Activated naive CD4-positive, alpha-beta T cell treated with anti-CD3 and anti-CD28 coated beads, Interleukin-2, amount 50 U/mL, for 24 hours (primary cell): Measurements from ENCODE around the gene PANX2.

Source experiments
- H3K27ac Mint-ChIP-seq: one replicate; pipeline ENCODE4 v1.8.0; 2021; ENCODE audit warnings: mild to moderate bottlenecking, mixed read lengths
- H3K27me3 Mint-ChIP-seq: one replicate; pipeline ENCODE4 v1.8.0; 2021; ENCODE audit warnings: mixed read lengths
- H3K36me3 Mint-ChIP-seq: one replicate; pipeline ENCODE4 v1.8.0; 2021; ENCODE audit warnings: mixed read lengths
- H3K4me1 Mint-ChIP-seq: one replicate; pipeline ENCODE4 v1.8.0; 2021; ENCODE audit warnings: mixed read lengths
- H3K4me3 Mint-ChIP-seq: one replicate; pipeline ENCODE4 v1.8.0; 2021; ENCODE audit warnings: mild to moderate bottlenecking, mixed read lengths
- H3K9me3 Mint-ChIP-seq: one replicate; pipeline ENCODE4 v1.8.0; 2021; ENCODE audit warnings: mixed read lengths

Gene PANX2

GRCh38 chr22:50218996-50219727 is 48.6 kb downstream of the PANX2 start:
- Mint-ChIP-seq H3K4me3 (no peak overlapping the region), H3K4me1 (peaks cover 5% of the 10 kb centered on the region), H3K36me3 (peaks cover 4% of the 10 kb centered on the region), H3K9me3 (no peaks in the 10 kb centered on the region), H3K27ac (no peak overlapping the region), H3K27me3 (no peaks in the 10 kb centered on the region)

- Mint-ChIP-seq H3K4me1 (peaks cover under 1% of the 10 kb centered on the region), H3K4me3 (no peak overlapping the region), H3K27ac (no peak overlapping the region), H3K36me3 (peaks cover 5% of the 10 kb centered on the region), H3K9me3 (no peaks in the 10 kb centered on the region), H3K27me3 (no peaks in the 10 kb centered on the region)
Measured at GRCh38 chr22:50219800-50220602, 49.5 kb downstream of the PANX2 start.

GRCh38 chr22:50220603-50221409 is 50.3 kb downstream of the PANX2 start:
- H3K36me3 Mint-ChIP-seq = peaks cover 5% of the 10 kb centered on the region
- no peak overlapping the region for H3K4me3 Mint-ChIP-seq
- no peaks in the 10 kb centered on the region for H3K9me3 Mint-ChIP-seq
- H3K27ac Mint-ChIP-seq = no peak overlapping the region
- no peaks in the 10 kb centered on the region for H3K27me3 Mint-ChIP-seq
- H3K4me1 Mint-ChIP-seq = no peaks in the 10 kb centered on the region

GRCh38 chr22:50221410-50222300 is 51.1 kb downstream of the PANX2 start:
- H3K36me3 Mint-ChIP-seq = peaks cover 5% of the 10 kb centered on the region
- no peaks in the 10 kb centered on the region for H3K9me3 Mint-ChIP-seq
- H3K4me3 Mint-ChIP-seq = no peak overlapping the region
- H3K27me3 Mint-ChIP-seq = no peaks in the 10 kb centered on the region
- no peak overlapping the region for H3K27ac Mint-ChIP-seq
- H3K4me1 Mint-ChIP-seq = no peaks in the 10 kb centered on the region

GRCh38 chr22:50222508-50222907 is 52.0 kb downstream of the PANX2 start:
- H3K4me3 Mint-ChIP-seq = no peak overlapping the region
- no peaks in the 10 kb centered on the region for H3K27me3 Mint-ChIP-seq
- no peak overlapping the region for H3K27ac Mint-ChIP-seq
- H3K9me3 Mint-ChIP-seq = no peaks in the 10 kb centered on the region
- peaks cover 5% of the 10 kb centered on the region for H3K36me3 Mint-ChIP-seq
- no peaks in the 10 kb centered on the region for H3K4me1 Mint-ChIP-seq

GRCh38 chr22:50224071-50224470 is 53.5 kb downstream of the PANX2 start:
- peak overlapping the region; percentile 30 for H3K27ac Mint-ChIP-seq
- no peaks in the 10 kb centered on the region for H3K27me3 Mint-ChIP-seq
- H3K4me1 Mint-ChIP-seq = no peaks in the 10 kb centered on the region
- no peak overlapping the region for H3K4me3 Mint-ChIP-seq
- no peaks in the 10 kb centered on the region for H3K9me3 Mint-ChIP-seq
- peaks cover 5% of the 10 kb centered on the region for H3K36me3 Mint-ChIP-seq

- Mint-ChIP-seq H3K4me1 (no peaks in the 10 kb centered on the region), H3K4me3 (no peak overlapping the region), H3K9me3 (no peaks in the 10 kb centered on the region), H3K27ac (no peak overlapping the region), H3K36me3 (peaks cover 5% of the 10 kb centered on the region), H3K27me3 (no peaks in the 10 kb centered on the region)
Measured at GRCh38 chr22:50225200-50225969, 54.9 kb downstream of the PANX2 start.

- Mint-ChIP-seq H3K4me1 (no peaks in the 10 kb centered on the region), H3K36me3 (peaks cover 5% of the 10 kb centered on the region), H3K9me3 (no peaks in the 10 kb centered on the region), H3K27ac (no peak overlapping the region), H3K4me3 (no peak overlapping the region), H3K27me3 (no peaks in the 10 kb centered on the region)
Measured at GRCh38 chr22:50226063-50226874, 55.7 kb downstream of the PANX2 start.

- Mint-ChIP-seq H3K4me1 (no peaks in the 10 kb centered on the region), H3K27me3 (no peaks in the 10 kb centered on the region), H3K4me3 (no peak overlapping the region), H3K9me3 (no peaks in the 10 kb centered on the region), H3K36me3 (peaks cover 5% of the 10 kb centered on the region), H3K27ac (no peak overlapping the region)
Measured at GRCh38 chr22:50226875-50227165, 56.3 kb downstream of the PANX2 start.

GRCh38 chr22:50227579-50228215 is 57.2 kb downstream of the PANX2 start:
- Mint-ChIP-seq H3K27me3 (no peaks in the 10 kb centered on the region), H3K36me3 (peaks cover 5% of the 10 kb centered on the region), H3K9me3 (no peaks in the 10 kb centered on the region), H3K4me1 (no peaks in the 10 kb centered on the region), H3K4me3 (no peak overlapping the region), H3K27ac (no peak overlapping the region)

- H3K27me3 Mint-ChIP-seq = no peaks in the 10 kb centered on the region
- no peak overlapping the region for H3K27ac Mint-ChIP-seq
- no peaks in the 10 kb centered on the region for H3K4me1 Mint-ChIP-seq
- peaks cover 5% of the 10 kb centered on the region for H3K36me3 Mint-ChIP-seq
- H3K4me3 Mint-ChIP-seq = no peak overlapping the region
- H3K9me3 Mint-ChIP-seq = no peaks in the 10 kb centered on the region
Measured at GRCh38 chr22:50228366-50228765, 57.8 kb downstream of the PANX2 start.

- Mint-ChIP-seq H3K27ac (no peak overlapping the region), H3K4me3 (no peak overlapping the region), H3K4me1 (peaks cover 7% of the 10 kb centered on the region), H3K36me3 (peaks cover 2% of the 10 kb centered on the region), H3K9me3 (no peaks in the 10 kb centered on the region), H3K27me3 (no peaks in the 10 kb centered on the region)
Measured at GRCh38 chr22:50229370-50229769, 58.8 kb downstream of the PANX2 start.
